Neuron (in vitro differentiated cells): Measurements from ENCODE around the gene MICAL3.

Experiments
- H2AFZ ChIP-seq: one replicate; pipeline ENCODE4 v1.6.1; 2013; ENCODE audit warnings: low read depth, mild to moderate bottlenecking, inconsistent platforms, low read length, moderate library complexity
- H3K27me3 ChIP-seq: one replicate; pipeline ENCODE4 v1.6.1; 2013; ENCODE audit warnings: low read length; ENCODE audit not compliant: insufficient read depth
- H3K36me3 ChIP-seq: one replicate; pipeline ENCODE4 v1.6.1; 2013; ENCODE audit warnings: low read length; ENCODE audit not compliant: insufficient read depth
- H3K4me1 ChIP-seq: one replicate; pipeline ENCODE4 v1.6.1; 2013; ENCODE audit warnings: low read length; ENCODE audit not compliant: insufficient read depth
- H3K4me3 ChIP-seq: 2 replicates; pipeline ENCODE4 v1.5.1; 2013; ENCODE audit warnings: mild to moderate bottlenecking, low read length, moderate library complexity
- H3K9me3 ChIP-seq: one replicate; pipeline ENCODE4 v1.6.1; 2013; ENCODE audit warnings: low read length

Gene MICAL3

GRCh38 chr22:17787716-17788330 is 236.5 kb downstream of the MICAL3 start:
- no peaks in the 10 kb centered on the region for H3K27me3 ChIP-seq

DNA sequence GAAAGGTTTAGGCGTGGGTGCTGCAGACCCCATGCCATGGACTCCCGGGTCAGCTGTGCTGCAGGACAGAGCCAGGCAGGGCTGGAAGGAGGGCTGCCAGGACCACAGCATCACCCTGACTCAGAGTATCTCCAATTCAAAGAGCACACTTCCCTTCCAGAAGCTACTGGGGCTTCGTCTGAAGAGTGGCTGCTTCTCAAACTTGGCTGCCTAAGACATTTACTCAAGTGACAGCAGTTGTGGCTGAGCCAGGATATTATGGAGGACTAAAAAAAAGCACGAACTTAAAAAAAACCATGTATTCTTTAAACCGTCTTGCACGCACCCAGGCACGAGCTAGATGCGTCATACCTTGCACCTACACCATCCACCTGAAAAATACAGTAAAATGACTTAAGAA is 237.1 kb downstream of the MICAL3 start:
- peaks cover 10% of the 10 kb centered on the region for H3K4me1 ChIP-seq
- H3K4me3 ChIP-seq, result no peak overlapping the region
- H2AFZ ChIP-seq, result no peak overlapping the region
- H3K27me3 ChIP-seq, result no peaks in the 10 kb centered on the region
- peaks cover 10% of the 10 kb centered on the region for H3K36me3 ChIP-seq
- H3K9me3 ChIP-seq, result no peaks in the 10 kb centered on the region

More at GRCh38 chr22:17787716-17788330, 236.5 kb downstream of the MICAL3 start:
- H3K4me1 ChIP-seq, result peaks cover 10% of the 10 kb centered on the region
- no peaks in the 10 kb centered on the region for H3K9me3 ChIP-seq
- peaks cover 10% of the 10 kb centered on the region for H3K36me3 ChIP-seq
- H2AFZ ChIP-seq, result no peak overlapping the region
- H3K4me3 ChIP-seq, result no peak overlapping the region

- Histone ChIP-seq H3K9me3 (no peaks in the 10 kb centered on the region), H3K27me3 (no peaks in the 10 kb centered on the region), H2AFZ (no peak overlapping the region), H3K4me1 (peaks cover 10% of the 10 kb centered on the region), H3K36me3 (peaks cover 10% of the 10 kb centered on the region), H3K4me3 (no peak overlapping the region)
These were observed 237.8 kb downstream of the MICAL3 start for GRCh38 chr22:17786435-17787161.

DNA sequence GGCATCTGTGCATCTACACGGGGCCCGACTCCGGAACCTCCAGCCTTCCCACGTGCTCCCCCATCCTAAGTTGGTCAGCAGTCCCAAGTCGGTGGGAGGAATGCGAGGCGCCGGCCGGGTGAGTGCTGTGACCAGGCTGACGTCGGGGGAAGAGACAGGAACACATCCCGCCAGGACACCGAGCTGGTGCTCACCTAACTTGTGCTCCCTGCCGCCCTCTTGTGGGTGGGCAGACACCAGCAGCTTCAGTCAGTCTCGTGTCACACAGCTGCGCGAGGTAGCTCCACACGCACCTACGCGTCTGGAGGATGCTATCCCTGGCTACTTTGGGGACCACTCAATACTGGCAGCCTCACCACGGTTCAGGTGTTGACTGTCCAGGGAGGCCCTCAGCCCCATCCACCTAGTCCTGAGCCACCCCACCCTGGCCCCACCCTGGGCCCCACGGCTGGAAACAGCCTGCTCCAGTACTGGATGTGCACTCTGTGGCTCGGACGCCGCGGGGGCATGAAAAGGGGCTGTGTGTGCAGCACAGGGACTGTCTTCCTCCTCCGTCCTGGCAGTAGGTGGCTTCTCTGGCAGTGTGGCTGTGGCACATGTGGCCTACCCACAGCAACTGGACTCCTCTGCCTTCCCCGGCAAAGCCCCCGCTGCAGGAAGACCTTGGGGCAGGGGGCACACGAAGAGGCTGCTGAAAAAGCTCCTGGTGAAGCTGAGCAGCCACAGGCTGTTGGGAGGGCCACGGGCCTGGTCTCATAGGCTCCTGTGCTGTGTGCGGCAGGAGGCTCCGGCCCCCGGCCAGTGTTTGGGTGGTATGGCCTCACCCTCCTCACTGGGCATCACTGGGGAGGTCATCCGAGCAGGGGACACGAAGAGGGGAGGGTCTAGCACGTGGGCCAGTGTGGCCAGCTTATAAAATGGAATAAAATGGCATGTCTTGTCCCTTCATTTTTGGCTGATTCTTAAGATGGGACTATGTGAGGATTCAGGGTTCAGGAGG is 238.9 kb downstream of the MICAL3 start:
- H2AFZ ChIP-seq, result no peak overlapping the region
- peaks cover 5% of the 10 kb centered on the region for H3K36me3 ChIP-seq
- H3K9me3 ChIP-seq, result no peaks in the 10 kb centered on the region
- no peak overlapping the region for H3K4me3 ChIP-seq
- no peaks in the 10 kb centered on the region for H3K27me3 ChIP-seq
- H3K4me1 ChIP-seq, result peaks cover 10% of the 10 kb centered on the region

GRCh38 chr22:17784776-17785175 is 239.6 kb downstream of the MICAL3 start:
- no peak overlapping the region for H2AFZ ChIP-seq
- no peaks in the 10 kb centered on the region for H3K9me3 ChIP-seq
- H3K36me3 ChIP-seq, result no peaks in the 10 kb centered on the region
- H3K4me3 ChIP-seq, result no peak overlapping the region
- no peaks in the 10 kb centered on the region for H3K27me3 ChIP-seq
- H3K4me1 ChIP-seq, result peaks cover 10% of the 10 kb centered on the region

- Histone ChIP-seq H3K9me3 (no peaks in the 10 kb centered on the region), H2AFZ (no peak overlapping the region), H3K4me1 (peaks cover 10% of the 10 kb centered on the region), H3K36me3 (no peaks in the 10 kb centered on the region), H3K4me3 (no peak overlapping the region), H3K27me3 (no peaks in the 10 kb centered on the region)
These were observed 240.4 kb downstream of the MICAL3 start for GRCh38 chr22:17783773-17784480.

- Histone ChIP-seq H3K27me3 (no peaks in the 10 kb centered on the region), H2AFZ (no peak overlapping the region), H3K36me3 (no peaks in the 10 kb centered on the region), H3K4me1 (peaks cover 10% of the 10 kb centered on the region), H3K9me3 (no peaks in the 10 kb centered on the region), H3K4me3 (no peak overlapping the region)
These were observed 241.0 kb downstream of the MICAL3 start for GRCh38 chr22:17783312-17783711.

DNA sequence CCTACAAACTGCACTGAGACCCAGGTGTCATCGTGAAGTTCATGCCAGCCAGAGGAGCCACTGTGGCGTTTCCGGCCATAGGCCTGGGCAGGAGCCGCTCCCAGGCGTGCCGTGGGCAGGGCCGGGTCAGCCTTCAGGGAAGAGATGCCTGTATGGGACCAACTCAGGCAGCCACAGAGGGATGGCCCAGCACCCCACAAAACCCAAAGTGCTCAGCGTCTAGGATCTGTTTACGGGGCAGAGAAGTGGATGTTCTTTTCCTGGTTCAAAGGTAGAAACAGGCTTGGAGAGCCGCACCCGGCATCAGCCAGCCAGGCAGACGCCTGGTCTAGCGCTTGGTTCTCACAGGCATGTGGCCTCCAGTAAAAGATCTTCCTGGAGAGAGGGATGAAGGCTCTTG is 241.7 kb downstream of the MICAL3 start:
- Histone ChIP-seq H3K4me1 (peaks cover 10% of the 10 kb centered on the region), H3K27me3 (no peaks in the 10 kb centered on the region), H3K4me3 (no peak overlapping the region), H3K36me3 (no peaks in the 10 kb centered on the region), H2AFZ (no peak overlapping the region), H3K9me3 (no peaks in the 10 kb centered on the region)

DNA sequence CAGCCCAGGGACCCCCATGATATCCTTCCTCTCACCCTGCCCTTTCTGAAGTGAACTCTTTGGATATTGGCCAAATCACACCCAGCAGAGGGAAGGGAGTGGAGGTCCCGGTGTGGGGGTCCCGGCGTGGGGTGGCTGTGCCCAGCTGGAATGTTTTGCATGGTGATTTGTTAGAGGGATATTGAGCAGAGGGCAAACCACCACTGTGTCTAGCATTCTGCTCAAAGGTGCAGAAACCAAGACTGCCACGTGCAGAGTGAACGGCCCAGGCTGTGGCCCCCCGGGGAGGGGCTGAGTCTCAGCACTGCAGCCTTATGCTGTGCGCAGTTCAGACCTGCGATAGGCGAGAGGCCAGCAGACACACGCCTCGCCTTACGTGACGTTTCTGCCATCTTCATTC is 242.2 kb downstream of the MICAL3 start:
- Histone ChIP-seq H2AFZ (no peak overlapping the region), H3K27me3 (no peaks in the 10 kb centered on the region), H3K9me3 (no peaks in the 10 kb centered on the region), H3K4me3 (no peak overlapping the region), H3K36me3 (no peaks in the 10 kb centered on the region), H3K4me1 (peaks cover 9% of the 10 kb centered on the region)

GRCh38 chr22:17781319-17782031 is 242.9 kb downstream of the MICAL3 start:
- Histone ChIP-seq H2AFZ (no peak overlapping the region), H3K4me1 (peaks cover 2% of the 10 kb centered on the region)

DNA sequence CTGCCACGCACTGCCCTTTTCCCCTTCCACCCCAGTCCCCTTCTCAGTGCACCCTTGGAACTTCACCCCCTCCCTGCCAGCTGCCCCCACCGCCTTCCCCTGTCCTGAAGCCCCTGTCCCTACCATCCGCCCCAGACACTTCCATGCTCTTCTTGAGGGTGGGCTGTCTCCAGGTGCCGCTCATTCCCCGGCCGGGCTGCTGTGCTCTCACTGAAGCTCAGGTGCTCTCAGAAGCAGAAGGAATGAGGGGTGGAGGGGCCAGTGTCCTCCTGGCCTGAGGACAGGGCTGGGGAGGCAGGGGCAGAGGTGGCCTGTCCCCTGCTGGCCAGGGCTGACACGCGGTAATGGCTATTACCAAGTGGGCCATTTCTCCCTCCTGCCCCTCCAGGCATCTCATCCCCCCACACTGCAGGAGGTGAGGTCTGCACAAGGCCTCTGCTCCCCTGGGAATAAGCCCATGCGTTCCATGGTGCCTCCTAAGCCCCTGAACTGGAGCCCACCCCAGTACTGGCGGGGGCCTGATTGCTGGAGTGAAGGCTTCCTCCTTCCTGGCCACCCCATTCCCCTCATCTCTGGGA is 243.5 kb downstream of the MICAL3 start:
- Histone ChIP-seq H3K9me3 (no peaks in the 10 kb centered on the region), H3K4me3 (no peak overlapping the region), H3K4me1 (no peaks in the 10 kb centered on the region), H3K36me3 (no peaks in the 10 kb centered on the region), H2AFZ (no peak overlapping the region), H3K27me3 (no peaks in the 10 kb centered on the region)

More at GRCh38 chr22:17781319-17782031, 242.9 kb downstream of the MICAL3 start:
- Histone ChIP-seq H3K4me3 (no peak overlapping the region), H3K36me3 (no peaks in the 10 kb centered on the region), H3K27me3 (no peaks in the 10 kb centered on the region), H3K9me3 (no peaks in the 10 kb centered on the region)
